ENCODE measurements around the gene KRI1.
"Not testable (repeated sequence)": the region's sequence is repeated elsewhere in the genome, so short reads cannot be mapped to it uniquely, and the experiment has no call there.

Gene KRI1

DNA sequence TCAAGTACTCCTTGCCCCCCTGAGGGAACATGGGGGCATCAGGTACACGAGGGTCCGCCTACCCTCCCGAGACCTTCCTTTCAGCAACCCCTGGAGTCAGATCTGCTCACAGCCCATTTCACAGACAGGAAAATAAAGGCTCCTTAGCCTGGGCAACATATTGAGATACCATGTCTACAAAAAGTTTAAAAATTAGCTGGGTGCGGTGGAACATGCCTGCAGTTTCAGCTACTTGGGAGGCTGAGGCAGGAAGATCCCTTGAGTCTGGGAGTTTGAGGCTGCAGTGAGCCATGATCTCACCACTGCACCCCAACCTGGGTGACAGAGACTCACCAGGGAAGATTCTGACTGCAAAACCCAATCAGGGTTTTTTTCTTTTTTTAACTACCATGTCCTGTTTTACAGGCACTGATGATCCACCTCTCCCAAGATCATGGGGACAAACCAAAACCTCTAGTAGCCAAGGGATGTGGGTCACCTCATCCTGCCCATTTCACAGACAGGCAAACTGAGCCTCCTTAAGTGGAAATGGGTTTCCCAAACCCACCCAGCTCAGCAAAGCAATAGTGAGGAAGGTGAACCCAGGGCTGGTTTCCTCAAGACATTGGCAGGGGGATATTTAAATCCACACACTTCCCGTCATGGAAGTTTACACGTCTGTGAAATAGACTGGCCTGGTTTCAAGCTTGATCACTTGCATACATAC lies 9.4 kb upstream of the KRI1 start:
- no peak overlapping the region for H3K4me3 ChIP-seq (ENCODE audit: low read depth in 1 of 5, low read length in 5 of 5)
- no peaks in the 10 kb centered on the region for H3K9me3 ChIP-seq (ENCODE audit: control insufficient read depth in 5 of 5, low read length in 5 of 5)
- H3K4me1 ChIP-seq (ENCODE audit: control insufficient read depth in 5 of 5, insufficient read depth in 5 of 5, low read length in 5 of 5), result peaks cover 0 to 6% (median 5%) of the 10 kb centered on the region in 5 donors
- no peak overlapping the region for H3K9ac ChIP-seq (ENCODE audit: low read length in 5 of 5)
- H3K36me3 ChIP-seq (ENCODE audit: control insufficient read depth in 5 of 5, insufficient read depth in 5 of 5, low read length in 5 of 5), result no peaks in the 10 kb centered on the region
- no peak overlapping the region for H3K27ac ChIP-seq (ENCODE audit: low read depth, low read length)
- peaks cover 0 to 3% (median 0%) of the 10 kb centered on the region in 5 donors for H3K27me3 ChIP-seq (ENCODE audit: control insufficient read depth in 5 of 5, insufficient read depth in 4 of 5, low read length in 5 of 5)

DNA sequence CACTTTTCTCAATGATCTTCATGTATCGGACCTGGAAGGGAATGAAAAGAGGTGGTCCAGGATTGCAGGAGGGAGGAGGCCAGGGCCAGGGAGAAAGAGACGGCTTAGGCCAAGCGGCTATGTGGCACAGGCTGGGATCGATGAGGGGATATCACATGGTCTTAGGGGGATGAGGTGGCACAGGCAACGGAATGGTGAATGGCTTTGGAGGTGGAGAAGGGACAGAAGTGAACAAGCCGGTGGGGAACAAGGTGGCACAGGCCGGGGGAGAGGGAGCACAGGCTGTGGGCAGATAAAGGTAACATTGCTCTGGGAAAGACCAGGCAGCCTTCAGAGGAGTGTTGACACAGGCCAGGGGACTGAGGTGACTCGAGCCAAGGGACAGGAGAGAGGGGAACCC lies 8.7 kb upstream of the KRI1 start:
- no peak overlapping the region for H3K9ac ChIP-seq (ENCODE audit: low read length in 5 of 5)
- H3K27ac ChIP-seq (ENCODE audit: low read depth, low read length), result no peak overlapping the region
- no peak overlapping the region for H3K4me3 ChIP-seq (ENCODE audit: low read depth in 1 of 5, low read length in 5 of 5)
- no peaks in the 10 kb centered on the region for H3K9me3 ChIP-seq (ENCODE audit: control insufficient read depth in 5 of 5, low read length in 5 of 5)
- H3K36me3 ChIP-seq (ENCODE audit: control insufficient read depth in 5 of 5, insufficient read depth in 5 of 5, low read length in 5 of 5), result no peaks in the 10 kb centered on the region
- peaks cover 0 to 9% (median 6%) of the 10 kb centered on the region in 5 donors for H3K4me1 ChIP-seq (ENCODE audit: control insufficient read depth in 5 of 5, insufficient read depth in 5 of 5, low read length in 5 of 5)
- H3K27me3 ChIP-seq (ENCODE audit: control insufficient read depth in 5 of 5, insufficient read depth in 4 of 5, low read length in 5 of 5), result peaks cover 0 to 3% (median 0%) of the 10 kb centered on the region in 5 donors

DNA sequence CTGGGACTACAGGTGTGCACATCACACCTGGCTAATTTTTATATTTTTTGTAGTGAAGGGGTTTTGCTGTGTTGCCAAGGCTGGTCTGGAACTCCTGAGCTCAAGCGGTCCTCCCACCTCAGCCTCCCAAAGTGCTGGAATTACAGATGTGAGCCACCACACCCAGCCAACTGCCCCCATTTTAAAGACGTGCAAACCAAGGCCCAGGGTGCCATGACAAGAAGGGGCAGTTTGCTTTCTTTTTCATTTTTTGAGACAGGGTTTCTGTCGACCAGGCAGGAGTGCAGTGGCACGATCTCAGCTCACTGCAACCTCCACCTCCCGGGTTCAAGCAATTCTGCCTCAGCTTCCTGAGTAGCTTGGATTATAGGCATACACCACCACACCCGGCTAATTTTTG lies 8.0 kb upstream of the KRI1 start:
- peaks cover 0 to 13% (median 11%) of the 10 kb centered on the region in 5 donors for H3K4me1 ChIP-seq (ENCODE audit: control insufficient read depth in 5 of 5, insufficient read depth in 5 of 5, low read length in 5 of 5)
- not testable (repeated sequence) for H3K9ac ChIP-seq (ENCODE audit: low read length in 5 of 5); H3K9me3 ChIP-seq (ENCODE audit: control insufficient read depth in 5 of 5, low read length in 5 of 5); H3K36me3 ChIP-seq (ENCODE audit: control insufficient read depth in 5 of 5, insufficient read depth in 5 of 5, low read length in 5 of 5); H3K27me3 ChIP-seq (ENCODE audit: control insufficient read depth in 5 of 5, insufficient read depth in 4 of 5, low read length in 5 of 5); H3K27ac ChIP-seq (ENCODE audit: low read depth, low read length); H3K4me3 ChIP-seq (ENCODE audit: low read depth in 1 of 5, low read length in 5 of 5)

DNA sequence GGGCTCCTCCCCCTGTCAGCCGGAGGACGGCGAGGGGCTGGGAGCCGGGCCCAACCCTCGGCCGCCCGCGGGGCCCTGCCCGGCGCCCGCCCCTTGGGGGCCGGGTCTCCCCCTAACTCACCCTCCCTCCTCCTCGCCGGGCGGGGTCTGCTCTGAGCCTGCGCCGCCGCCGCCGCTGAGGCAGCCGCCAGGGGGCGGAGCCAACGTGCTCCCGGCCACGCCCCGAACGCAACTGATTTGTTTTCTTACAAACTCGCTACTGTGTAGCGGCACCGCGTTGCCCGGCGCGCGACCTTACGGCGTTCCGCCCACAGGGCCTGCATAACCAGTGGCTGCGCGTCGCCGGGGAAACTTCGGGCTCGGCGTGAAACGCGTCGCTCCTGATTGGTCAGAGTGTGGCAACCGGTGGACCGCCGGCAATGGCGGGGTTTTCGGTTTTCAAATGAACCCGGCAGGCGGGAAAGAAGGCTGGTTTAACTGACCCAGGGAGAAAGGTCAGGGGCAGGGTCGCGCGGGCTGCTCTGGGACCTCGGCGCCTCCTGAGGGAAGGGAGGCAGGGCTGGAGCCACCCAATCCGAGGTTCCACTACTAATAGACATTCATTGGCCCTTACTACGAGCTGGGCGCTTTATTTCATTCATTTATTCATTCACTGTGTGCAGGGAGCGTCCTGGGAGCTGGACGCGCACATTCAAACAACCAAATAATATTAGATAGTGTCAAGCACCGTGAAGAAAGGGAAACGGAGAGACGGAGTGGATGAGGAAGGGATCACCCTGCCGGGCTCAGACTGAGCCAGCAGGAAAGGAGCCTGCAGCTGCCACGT lies 3.2 kb upstream of the KRI1 start, which contains the start of gene CDKN2D:
Gene CDKN2D, minus strand, starts transcription at position 154 of the 826 bp plus-strand sequence. CDS start 326 bp downstream, outside the sequence.
- no peaks in the 10 kb centered on the region for H3K9me3 ChIP-seq (ENCODE audit: control insufficient read depth in 5 of 5, low read length in 5 of 5)
- peak within 1 kb of the TSS; percentile 70 to 93 (median 73) for H3K4me3 ChIP-seq (ENCODE audit: low read depth in 1 of 5, low read length in 5 of 5)
- H3K9ac ChIP-seq (ENCODE audit: low read length in 5 of 5), result peak within 1 kb of the TSS in 4 of 5 donors; percentile 64 to 76 (median 68)
- H3K27me3 ChIP-seq (ENCODE audit: control insufficient read depth in 5 of 5, insufficient read depth in 4 of 5, low read length in 5 of 5), result no peaks in the 10 kb centered on the region
- H3K27ac ChIP-seq (ENCODE audit: low read depth, low read length), result peak within 1 kb of the TSS; percentile 3
- H3K36me3 ChIP-seq (ENCODE audit: control insufficient read depth in 5 of 5, insufficient read depth in 5 of 5, low read length in 5 of 5), result no peaks in the 10 kb centered on the region
- H3K4me1 ChIP-seq (ENCODE audit: control insufficient read depth in 5 of 5, insufficient read depth in 5 of 5, low read length in 5 of 5), result peaks cover 5 to 47% (median 44%) of the 10 kb centered on the region in 5 donors

DNA sequence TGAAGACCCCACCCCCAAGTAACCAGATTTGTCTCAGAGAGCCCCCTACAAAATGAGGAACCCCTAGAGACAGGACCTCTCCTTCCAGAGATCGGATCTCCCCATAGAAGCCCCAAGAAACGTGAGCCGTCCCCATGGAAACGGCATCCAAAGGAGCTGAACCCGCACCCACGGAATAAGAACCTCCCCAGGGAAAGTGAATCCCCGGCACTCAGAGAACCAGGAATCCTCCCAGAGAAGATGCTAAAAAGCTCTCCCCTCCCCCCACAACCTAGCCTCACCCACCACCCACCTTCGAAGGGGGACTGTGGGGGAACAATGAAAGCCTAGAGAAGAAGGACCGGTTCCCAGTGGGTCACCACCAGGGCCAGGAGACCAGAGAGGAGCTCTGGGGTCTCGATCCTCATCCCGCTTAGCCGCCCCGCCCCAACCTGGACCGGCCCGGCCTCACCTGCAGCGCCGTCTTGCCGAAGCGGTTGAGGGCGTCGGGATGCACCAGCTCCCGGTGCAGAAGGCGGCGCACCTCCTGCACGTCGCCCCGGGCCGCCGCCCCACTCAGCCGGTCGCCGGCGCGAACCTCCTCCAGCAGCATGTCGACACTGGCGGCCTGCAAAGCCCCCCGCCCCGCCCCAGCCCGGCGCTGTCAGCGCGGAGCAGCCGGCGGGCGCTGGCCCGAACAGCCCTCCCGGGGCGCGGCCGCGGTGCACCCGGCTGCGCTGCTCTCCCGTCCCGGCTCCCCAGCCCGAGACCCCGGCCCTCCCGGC lies 2.4 kb upstream of the KRI1 start:
- Histone ChIP-seq H3K36me3 (ENCODE audit: control insufficient read depth in 5 of 5, insufficient read depth in 5 of 5, low read length in 5 of 5) (no peaks in the 10 kb centered on the region), H3K4me1 (ENCODE audit: control insufficient read depth in 5 of 5, insufficient read depth in 5 of 5, low read length in 5 of 5) (peaks cover 5 to 47% (median 44%) of the 10 kb centered on the region in 5 donors), H3K27me3 (ENCODE audit: control insufficient read depth in 5 of 5, insufficient read depth in 4 of 5, low read length in 5 of 5) (no peaks in the 10 kb centered on the region), H3K9ac (ENCODE audit: low read length in 5 of 5) (peak overlapping the region in 4 of 5 donors; percentile 64 to 76 (median 68)), H3K4me3 (ENCODE audit: low read depth in 1 of 5, low read length in 5 of 5) (peak overlapping the region; percentile 70 to 93 (median 73)), H3K27ac (ENCODE audit: low read depth, low read length) (peak overlapping the region; percentile 3), H3K9me3 (ENCODE audit: control insufficient read depth in 5 of 5, low read length in 5 of 5) (no peaks in the 10 kb centered on the region)

DNA sequence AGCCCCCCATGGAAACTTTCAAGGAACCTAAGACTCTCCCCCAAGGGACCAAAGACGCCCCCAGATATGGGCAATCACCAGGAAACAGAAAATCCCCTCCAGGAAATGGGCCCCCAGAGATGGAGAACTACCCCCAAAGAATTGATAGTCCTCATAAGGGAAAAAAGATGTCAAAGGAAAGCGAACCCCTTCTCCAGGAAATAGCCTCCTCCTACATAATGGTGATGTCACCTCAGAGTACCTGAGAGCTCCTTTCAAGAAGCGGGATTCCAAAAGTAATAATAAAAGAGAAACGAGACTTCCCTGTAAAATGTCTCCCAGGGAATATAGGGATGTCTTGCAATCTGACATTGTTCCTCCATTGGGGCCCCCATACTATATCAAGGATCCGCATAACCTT lies 1.8 kb upstream of the KRI1 start:
- Histone ChIP-seq H3K4me3 (ENCODE audit: low read depth in 1 of 5, low read length in 5 of 5) (peak overlapping the region; percentile 70 to 93 (median 73)), H3K9me3 (ENCODE audit: control insufficient read depth in 5 of 5, low read length in 5 of 5) (no peaks in the 10 kb centered on the region), H3K27me3 (ENCODE audit: control insufficient read depth in 5 of 5, insufficient read depth in 4 of 5, low read length in 5 of 5) (no peaks in the 10 kb centered on the region), H3K9ac (ENCODE audit: low read length in 5 of 5) (peak overlapping the region in 3 of 5 donors; percentile 41 to 76 (median 64)), H3K36me3 (ENCODE audit: control insufficient read depth in 5 of 5, insufficient read depth in 5 of 5, low read length in 5 of 5) (no peaks in the 10 kb centered on the region), H3K27ac (ENCODE audit: low read depth, low read length) (peak overlapping the region; percentile 75), H3K4me1 (ENCODE audit: control insufficient read depth in 5 of 5, insufficient read depth in 5 of 5, low read length in 5 of 5) (peaks cover 5 to 47% (median 44%) of the 10 kb centered on the region in 5 donors)

DNA sequence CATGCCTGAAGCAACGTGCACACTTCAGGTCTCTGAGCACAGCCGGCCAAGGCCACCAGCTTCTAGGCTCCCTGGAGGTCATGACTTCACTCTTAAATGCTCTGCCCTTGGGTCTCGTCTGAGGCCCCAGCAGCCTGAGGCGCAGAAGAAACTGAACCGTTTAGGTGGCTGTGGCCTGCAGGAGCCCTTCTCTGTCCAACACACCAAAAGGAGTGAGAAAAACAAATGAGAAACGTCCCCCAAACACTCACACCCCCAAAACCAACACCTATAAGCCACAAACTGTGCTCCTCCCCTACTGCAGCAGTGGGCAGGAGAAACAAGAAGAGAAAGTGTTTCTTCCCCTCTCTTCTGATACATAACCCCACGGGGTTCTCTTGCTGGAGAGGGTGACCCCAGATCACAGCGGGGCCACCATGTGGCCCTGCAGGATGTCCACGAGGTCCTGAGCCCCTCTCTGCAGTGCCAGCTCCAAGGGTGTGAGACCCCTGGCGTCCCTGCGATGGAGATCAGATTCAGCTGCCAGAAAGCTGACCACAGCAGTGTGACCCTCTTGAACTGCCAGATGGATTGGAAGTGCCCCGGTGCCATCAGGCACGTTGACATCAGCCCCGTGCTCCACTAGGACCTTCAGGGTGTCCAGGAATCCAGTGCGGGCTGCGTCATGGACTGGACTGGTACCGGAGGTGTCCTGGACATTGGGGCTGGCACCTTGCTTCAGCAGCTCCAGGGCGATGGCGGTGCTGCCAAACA lies 1.0 kb upstream of the KRI1 start:
- H3K36me3 ChIP-seq (ENCODE audit: control insufficient read depth in 5 of 5, insufficient read depth in 5 of 5, low read length in 5 of 5), result no peaks in the 10 kb centered on the region
- peak overlapping the region in 4 of 5 donors; percentile 72 to 93 (median 80) for H3K4me3 ChIP-seq (ENCODE audit: low read depth in 1 of 5, low read length in 5 of 5)
- peak overlapping the region in 3 of 5 donors; percentile 43 to 63 (median 48) for H3K9ac ChIP-seq (ENCODE audit: low read length in 5 of 5)
- H3K27ac ChIP-seq (ENCODE audit: low read depth, low read length), result peak overlapping the region; percentile 75
- H3K4me1 ChIP-seq (ENCODE audit: control insufficient read depth in 5 of 5, insufficient read depth in 5 of 5, low read length in 5 of 5), result peaks cover 5 to 41% (median 40%) of the 10 kb centered on the region in 5 donors
- no peaks in the 10 kb centered on the region for H3K27me3 ChIP-seq (ENCODE audit: control insufficient read depth in 5 of 5, insufficient read depth in 4 of 5, low read length in 5 of 5)
- no peaks in the 10 kb centered on the region for H3K9me3 ChIP-seq (ENCODE audit: control insufficient read depth in 5 of 5, low read length in 5 of 5)

DNA sequence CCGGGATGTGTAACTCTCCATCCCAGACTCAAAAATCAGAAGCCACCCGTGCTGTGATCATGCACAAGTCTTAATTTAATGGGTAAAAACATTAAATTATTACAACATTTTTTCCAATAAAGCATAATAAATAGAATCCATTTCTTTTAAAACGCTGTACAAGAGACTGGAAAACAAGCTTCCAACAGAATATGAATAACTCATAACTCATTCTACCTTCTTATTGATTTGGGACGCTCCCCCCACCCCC lies 523 bp upstream of the KRI1 start:
- Histone ChIP-seq H3K4me3 (ENCODE audit: low read depth in 1 of 5, low read length in 5 of 5) (peak overlapping the region; percentile 65 to 93 (median 73)), H3K4me1 (ENCODE audit: control insufficient read depth in 5 of 5, insufficient read depth in 5 of 5, low read length in 5 of 5) (peaks cover 5 to 41% (median 40%) of the 10 kb centered on the region in 5 donors)

DNA sequence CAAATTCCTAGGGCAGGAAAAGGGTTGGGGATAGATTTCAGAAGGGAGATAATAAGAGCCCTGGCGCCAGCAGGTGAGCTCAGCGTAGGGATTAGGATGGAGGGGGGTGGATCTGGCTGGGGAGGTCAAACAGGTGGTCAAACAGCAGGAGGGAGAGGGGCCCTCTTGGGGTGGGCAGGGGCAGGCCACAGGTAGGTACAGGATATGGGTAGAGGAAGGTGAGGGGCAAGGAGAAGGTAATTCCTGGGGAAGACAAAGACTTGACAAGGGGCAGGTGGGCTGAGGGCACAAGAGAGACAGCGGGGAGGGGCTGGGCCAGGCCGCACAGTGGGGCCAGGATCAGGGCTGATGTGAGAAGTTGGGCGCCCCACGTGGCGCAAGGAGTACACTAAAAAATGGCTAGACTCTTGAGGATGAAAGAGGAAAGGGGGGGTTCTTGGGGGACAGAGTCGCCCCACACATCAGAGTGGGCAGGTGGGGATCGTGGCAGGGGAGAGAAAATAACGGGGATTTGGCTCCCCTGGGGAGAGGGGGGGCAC lies 713 bp downstream of the KRI1 start:
- H3K4me1 ChIP-seq (ENCODE audit: control insufficient read depth in 5 of 5, insufficient read depth in 5 of 5, low read length in 5 of 5), result peaks cover 5 to 41% (median 40%) of the 10 kb centered on the region in 5 donors
- H3K36me3 ChIP-seq (ENCODE audit: control insufficient read depth in 5 of 5, insufficient read depth in 5 of 5, low read length in 5 of 5), result peaks cover 0 to 15% (median 12%) of the 10 kb centered on the region in 5 donors
- H3K27me3 ChIP-seq (ENCODE audit: control insufficient read depth in 5 of 5, insufficient read depth in 4 of 5, low read length in 5 of 5), result no peaks in the 10 kb centered on the region
- no peaks in the 10 kb centered on the region for H3K9me3 ChIP-seq (ENCODE audit: control insufficient read depth in 5 of 5, low read length in 5 of 5)
- H3K27ac ChIP-seq (ENCODE audit: low read depth, low read length), result peak overlapping the region; percentile 46
- peak overlapping the region; percentile 70 to 93 (median 83) for H3K4me3 ChIP-seq (ENCODE audit: low read depth in 1 of 5, low read length in 5 of 5)
- H3K9ac ChIP-seq (ENCODE audit: low read length in 5 of 5), result peak overlapping the region in 4 of 5 donors; percentile 83 to 89 (median 86)

More for the DNA sequence above, 523 bp upstream of the KRI1 start:
- Histone ChIP-seq H3K9me3 (ENCODE audit: control insufficient read depth in 5 of 5, low read length in 5 of 5) (no peaks in the 10 kb centered on the region), H3K9ac (ENCODE audit: low read length in 5 of 5) (peak overlapping the region in 3 of 5 donors; percentile 30 to 63 (median 48)), H3K27ac (ENCODE audit: low read depth, low read length) (peak overlapping the region; percentile 75), H3K27me3 (ENCODE audit: control insufficient read depth in 5 of 5, insufficient read depth in 4 of 5, low read length in 5 of 5) (no peaks in the 10 kb centered on the region), H3K36me3 (ENCODE audit: control insufficient read depth in 5 of 5, insufficient read depth in 5 of 5, low read length in 5 of 5) (peaks cover 0 to 3% (median 0%) of the 10 kb centered on the region in 5 donors)
